COR-L47 (cell line): ENCODE data around the gene DTNBP1.

Source experiments
- DNase-seq: peaks from one replicate; lab custom pipeline; 2025; lab: John Stamatoyannopoulos, UW

The DTNBP1 gene

GRCh38 chr6:15481390-15482291, 181.2 kb downstream of the DTNBP1 start:
- DNase-seq: no peak

GRCh38 chr6:15480525-15480924, 182.3 kb downstream of the DTNBP1 start:
- no peak for DNase-seq

- no peak for DNase-seq
These were observed 183.1 kb downstream of the DTNBP1 start for GRCh38 chr6:15479761-15480160.

GRCh38 chr6:15477746-15478145, 185.1 kb downstream of the DTNBP1 start:
- DNase-seq: no peak

GRCh38 chr6:15476631-15477380, 186.0 kb downstream of the DTNBP1 start:
- DNase-seq: no peak

GRCh38 chr6:15475872-15476271, 187.0 kb downstream of the DTNBP1 start:
- DNase-seq: no peak

GRCh38 chr6:15475261-15475660, 187.6 kb downstream of the DTNBP1 start:
- no peak for DNase-seq

GRCh38 chr6:15474196-15474595, 188.6 kb downstream of the DTNBP1 start:
- no peak for DNase-seq

GRCh38 chr6:15473741-15474161, 189.1 kb downstream of the DTNBP1 start:
- no peak for DNase-seq

GRCh38 chr6:15473174-15473573, 189.7 kb downstream of the DTNBP1 start:
- no peak for DNase-seq
